NCI-H2107 (cell line): Measurements from ENCODE around the gene ITGAD.
"Not testable (repeated sequence)": the region's sequence is repeated elsewhere in the genome, so short reads cannot be mapped to it uniquely, and the experiment has no call there.

Experiments used
- DNase-seq: peaks from one replicate; lab custom pipeline; 2025; lab: John Stamatoyannopoulos, UW

Gene ITGAD

GRCh38 chr16:31403590-31404352 is 10.6 kb downstream of the ITGAD start:
- DNase-seq: no peak

- DNase-seq: no peak
Observed at GRCh38 chr16:31404353-31405064, 11.4 kb downstream of the ITGAD start.

DNA sequence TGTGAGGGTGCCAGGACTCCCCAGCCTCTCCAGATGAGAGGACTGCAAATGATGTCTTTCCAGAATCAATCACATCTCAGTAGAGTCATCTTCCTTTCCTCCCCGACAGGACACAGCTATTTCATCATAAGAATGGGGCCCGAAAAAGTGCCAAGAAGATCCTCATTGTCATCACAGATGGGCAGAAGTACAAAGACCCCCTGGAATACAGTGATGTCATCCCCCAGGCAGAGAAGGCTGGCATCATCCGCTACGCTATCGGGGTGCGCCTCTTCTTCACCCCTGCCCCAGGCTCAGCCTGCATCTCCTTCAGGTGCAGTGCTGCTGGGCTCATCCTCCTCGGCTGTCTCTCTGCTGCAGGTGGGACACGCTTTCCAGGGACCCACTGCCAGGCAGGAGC is 14.3 kb downstream of the ITGAD start:
- DNase-seq: no peak

GRCh38 chr16:31409433-31409832 is 16.3 kb downstream of the ITGAD start:
- no peak for DNase-seq

- no peak for DNase-seq
Observed at GRCh38 chr16:31410082-31410481, 16.9 kb downstream of the ITGAD start.

- no peak for DNase-seq
Observed at GRCh38 chr16:31411024-31411844, 18.1 kb downstream of the ITGAD start.

- DNase-seq: no peak
Observed at GRCh38 chr16:31412750-31413149, 19.6 kb downstream of the ITGAD start.

GRCh38 chr16:31413381-31413780 is 20.2 kb downstream of the ITGAD start:
- no peak for DNase-seq

DNA sequence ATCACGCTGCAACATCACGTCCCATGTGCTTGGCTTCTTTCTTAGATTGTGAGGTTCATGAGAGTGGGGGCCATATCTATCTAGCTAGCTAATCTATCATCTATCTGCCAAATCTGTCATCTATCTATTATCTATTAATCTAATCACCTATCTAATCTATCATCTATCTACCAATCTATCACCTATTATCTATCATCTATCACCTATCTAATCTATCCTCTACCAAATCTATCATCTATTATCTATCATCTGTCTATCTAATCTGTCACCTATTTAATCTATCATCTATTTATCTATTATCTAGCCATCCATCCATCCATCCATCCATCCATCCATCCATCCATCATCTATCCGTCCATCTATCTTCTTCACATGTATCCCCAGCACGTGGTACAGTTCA is 20.8 kb downstream of the ITGAD start:
- DNase-seq: no peak

DNA sequence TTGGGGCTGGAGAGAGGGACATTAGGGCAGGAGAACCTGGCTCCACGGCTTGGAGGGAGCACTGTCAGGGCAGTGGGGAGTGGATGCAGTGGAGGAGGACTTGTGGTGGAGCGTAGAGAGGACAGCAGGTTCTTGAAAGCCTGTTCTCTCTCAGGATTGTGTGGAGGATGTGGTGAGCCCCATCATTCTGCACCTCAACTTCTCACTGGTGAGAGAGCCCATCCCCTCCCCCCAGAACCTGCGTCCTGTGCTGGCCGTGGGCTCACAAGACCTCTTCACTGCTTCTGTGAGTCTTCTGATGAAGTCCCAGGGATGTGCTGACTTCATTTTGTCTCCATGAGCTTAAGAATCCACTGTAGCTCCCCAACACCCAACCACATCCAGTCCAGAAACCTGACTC is 21.6 kb downstream of the ITGAD start:
- no peak for DNase-seq

DNA sequence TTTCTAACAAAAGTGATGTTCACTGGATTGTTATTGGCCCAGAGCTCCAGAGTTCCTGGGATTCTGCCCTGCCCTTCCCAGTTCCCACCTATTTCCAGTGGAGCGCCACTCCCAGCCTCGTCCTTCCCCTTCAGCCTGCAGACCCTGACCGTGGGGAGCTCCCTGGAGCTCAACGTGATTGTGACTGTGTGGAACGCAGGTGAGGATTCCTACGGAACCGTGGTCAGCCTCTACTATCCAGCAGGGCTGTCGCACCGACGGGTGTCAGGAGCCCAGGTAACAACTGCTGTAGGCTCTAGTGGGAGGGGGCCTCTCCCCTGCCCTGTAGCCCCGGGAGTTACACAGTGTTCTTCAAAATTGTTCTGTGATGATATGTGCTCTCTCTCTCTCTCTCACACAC is 23.2 kb downstream of the ITGAD start:
- DNase-seq: no peak

DNA sequence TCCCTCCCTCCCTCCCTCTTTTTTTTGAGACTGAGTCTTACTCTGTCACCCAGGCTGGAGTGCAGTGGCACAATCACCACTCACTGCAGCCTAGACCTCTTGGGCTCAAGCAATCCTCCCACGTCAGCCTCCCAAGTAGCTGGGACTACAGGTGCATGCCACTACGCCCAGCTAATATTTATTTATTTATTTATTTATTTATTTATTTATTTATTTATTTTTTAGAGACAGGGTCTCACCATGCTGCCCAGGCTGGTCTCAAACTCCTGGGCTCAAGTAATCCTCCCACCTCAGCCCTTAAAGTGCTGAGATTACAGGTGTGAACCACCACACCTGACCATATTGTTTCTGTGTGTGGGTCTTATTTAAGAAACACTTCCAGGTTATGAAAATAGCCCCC is 23.9 kb downstream of the ITGAD start:
- not testable (repeated sequence) for DNase-seq

DNA sequence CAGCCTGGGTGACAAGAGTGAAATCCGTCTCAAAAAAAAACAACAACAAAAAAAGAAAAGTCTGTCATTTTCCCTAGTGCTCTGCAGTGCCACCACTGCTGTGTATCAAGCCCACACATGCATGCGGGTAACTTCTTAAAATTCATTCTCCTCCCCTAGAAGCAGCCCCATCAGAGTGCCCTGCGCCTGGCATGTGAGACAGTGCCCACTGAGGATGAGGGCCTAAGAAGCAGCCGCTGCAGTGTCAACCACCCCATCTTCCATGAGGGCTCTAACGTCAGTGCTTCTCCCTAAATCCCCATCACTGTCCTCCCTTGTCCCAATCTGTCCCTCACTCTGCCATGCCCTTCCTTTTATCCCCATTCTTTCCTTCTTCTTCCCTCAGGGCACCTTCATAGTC is 24.8 kb downstream of the ITGAD start:
- DNase-seq: no peak

- no peak for DNase-seq
Observed at GRCh38 chr16:31420037-31420436, 26.9 kb downstream of the ITGAD start.

DNA sequence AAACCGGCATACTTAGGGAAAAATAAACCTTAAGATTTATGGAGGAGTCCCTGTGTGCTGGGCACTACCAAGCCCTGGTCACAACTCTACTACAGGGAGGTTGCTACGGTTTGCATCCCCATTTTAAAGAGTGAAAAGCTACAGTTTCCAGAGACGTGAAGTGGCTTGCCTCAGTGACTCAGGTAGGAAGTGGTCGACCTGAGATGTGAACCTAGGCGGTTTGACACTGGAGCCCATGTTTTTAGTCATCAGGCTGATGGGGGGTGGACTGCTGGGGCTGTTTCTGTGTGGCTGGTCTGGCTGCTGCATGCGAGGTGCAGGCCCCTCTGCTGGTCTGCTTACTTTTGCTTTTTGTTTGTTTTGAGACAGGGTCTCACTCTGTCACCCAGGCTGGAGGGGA is 28.5 kb downstream of the ITGAD start:
- DNase-seq: no peak

- no peak for DNase-seq
Observed at GRCh38 chr16:31423241-31423640, 30.1 kb downstream of the ITGAD start.

DNA sequence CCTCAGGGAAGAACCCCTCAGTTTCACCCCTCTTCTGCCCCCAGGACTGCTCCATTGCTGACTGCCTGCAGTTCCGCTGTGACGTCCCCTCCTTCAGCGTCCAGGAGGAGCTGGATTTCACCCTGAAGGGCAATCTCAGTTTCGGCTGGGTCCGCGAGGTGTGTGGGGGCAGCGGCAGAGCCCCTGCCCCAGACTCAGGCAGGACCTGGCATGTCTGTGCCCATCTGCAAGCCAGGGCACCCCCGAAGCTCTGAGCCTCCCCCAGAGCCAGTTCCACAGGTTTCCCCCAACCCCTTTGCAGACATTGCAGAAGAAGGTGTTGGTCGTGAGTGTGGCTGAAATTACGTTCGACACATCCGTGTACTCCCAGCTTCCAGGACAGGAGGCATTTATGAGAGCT is 30.7 kb downstream of the ITGAD start:
- no peak for DNase-seq

DNA sequence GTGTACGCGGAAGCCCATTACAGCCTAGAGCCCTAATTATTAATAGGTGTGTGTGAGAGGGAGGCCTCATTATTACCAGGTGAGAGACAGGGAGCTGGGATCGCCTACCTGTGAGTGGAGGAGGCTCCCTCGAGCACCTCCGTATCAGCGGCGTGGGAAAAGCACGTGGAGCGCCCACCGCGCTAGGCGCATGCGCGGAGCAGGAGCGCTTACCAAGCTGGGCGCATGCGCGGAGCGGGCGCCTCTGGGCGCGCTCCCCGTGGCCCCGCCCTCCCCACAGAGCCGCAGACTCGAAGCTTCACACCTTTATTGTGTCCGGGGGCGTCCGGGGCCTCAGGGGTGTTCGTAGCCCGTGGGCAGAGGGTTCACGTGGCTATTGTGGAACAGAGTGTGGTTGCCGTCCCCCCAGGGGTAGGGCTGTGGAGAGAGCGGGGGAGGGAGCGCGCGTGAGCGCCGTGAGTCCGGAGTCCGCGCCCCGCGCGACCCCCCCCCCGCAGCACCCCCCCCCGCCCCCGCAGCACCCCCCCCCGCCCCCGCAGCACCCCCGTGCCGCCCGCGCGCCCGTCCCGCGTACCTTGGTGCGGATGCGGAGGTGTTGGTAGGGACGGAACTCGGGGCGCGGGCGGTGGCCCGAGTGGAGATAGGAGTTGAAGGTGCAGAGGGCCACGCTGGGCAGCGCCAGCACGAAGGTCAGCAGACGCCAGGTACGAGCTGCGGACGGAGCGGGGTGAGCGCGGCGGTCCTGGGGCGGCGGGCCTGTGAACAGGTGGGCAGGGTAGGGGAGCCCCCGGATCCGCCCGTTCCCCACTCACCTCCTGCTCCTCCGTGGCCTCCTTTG is 34.5 kb downstream of the ITGAD start:
- DNase-seq: no peak

GRCh38 chr16:31428279-31428597 is 35.1 kb downstream of the ITGAD start, which contains the start of gene COX6A2:
Gene COX6A2, minus strand, starts transcription at chr16:31428360. Its CDS starts 35 bp downstream, at chr16:31428325.
- DNase-seq: no peak

GRCh38 chr16:31428638-31429247 is 35.6 kb downstream of the ITGAD start:
- no peak for DNase-seq

DNA sequence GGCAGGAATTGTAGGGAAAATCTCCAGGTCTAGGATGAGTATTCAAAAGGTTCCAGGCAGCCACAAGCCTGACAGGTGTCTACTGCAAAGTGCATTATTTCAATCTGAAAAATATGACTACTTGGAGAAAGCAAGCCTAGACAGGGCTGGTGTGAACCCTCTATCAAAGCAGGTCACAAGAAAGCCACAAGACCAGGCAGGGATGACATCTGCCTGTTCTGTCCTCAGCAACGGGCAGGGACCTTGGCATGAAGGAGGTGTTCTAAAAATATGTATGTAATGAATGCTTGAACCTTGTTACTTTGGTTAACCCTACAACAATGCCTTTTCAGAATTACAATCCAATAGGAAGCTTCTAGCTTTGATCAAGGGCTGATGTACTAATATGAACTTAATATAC is 36.2 kb downstream of the ITGAD start:
- no peak for DNase-seq

- DNase-seq: no peak
Observed at GRCh38 chr16:31429796-31430195, 36.7 kb downstream of the ITGAD start.
